Osteoblast (primary cell): Measurements from ENCODE around the gene JPH2. TPM values are rescaled to one million over a fixed set of nuclear protein-coding genes. Genes with fewer than 3 reads are reported as not detected.
A peak's percentile ranks its signal among the peaks of the same experiment; 100 is the strongest.

Source experiments
- DNase-seq: peaks from one replicate; pipeline ENCODE4 v3.0.0; 2011; ENCODE audit warnings: low spot score, mixed read lengths; ENCODE audit not compliant: insufficient read length; ENCODE audit errors: missing footprints
- H2AFZ ChIP-seq: 2 replicates; pipeline ENCODE4 v1.6.0; 2011; ENCODE audit warnings: mild to moderate bottlenecking, low read length
- H3K27ac ChIP-seq: 2 replicates; pipeline ENCODE4 v1.5.1; 2011; ENCODE audit warnings: mild to moderate bottlenecking, low read depth, low read length, moderate library complexity
- H3K27me3 ChIP-seq: 2 replicates; pipeline ENCODE4 v1.6.0; 2012; ENCODE audit warnings: mild to moderate bottlenecking, control low read depth, inconsistent platforms, low read length, moderate library complexity; ENCODE audit not compliant: insufficient read depth
- H3K36me3 ChIP-seq: 2 replicates; pipeline ENCODE4 v1.5.1; 2011; ENCODE audit warnings: mild to moderate bottlenecking, low read length, control low read depth, moderate library complexity; ENCODE audit not compliant: insufficient read depth
- H3K4me1 ChIP-seq: 2 replicates; pipeline ENCODE4 v1.5.1; 2011; ENCODE audit warnings: mild to moderate bottlenecking, low read length, control low read depth, moderate library complexity; ENCODE audit not compliant: insufficient read depth
- H3K4me2 ChIP-seq: 2 replicates; pipeline ENCODE4 v1.6.0; 2011; ENCODE audit warnings: mild to moderate bottlenecking, low read length; ENCODE audit not compliant: insufficient read depth
- H3K4me3 ChIP-seq: fragments of 200-600 bp; sonication (generic); 3 replicates; pipeline ENCODE4 v1.5.1; 2012; ENCODE audit warnings: mild to moderate bottlenecking, low read length, inconsistent platforms; ENCODE audit not compliant: insufficient read depth
- H3K79me2 ChIP-seq: 2 replicates; pipeline ENCODE4 v1.6.0; 2012; ENCODE audit warnings: mild to moderate bottlenecking, low read length, control low read depth, inconsistent platforms; ENCODE audit not compliant: insufficient read depth
- H3K9me3 ChIP-seq: 2 replicates; pipeline ENCODE4 v1.5.1; 2011; ENCODE audit warnings: low read depth, low read length, control low read depth
- H4K20me1 ChIP-seq: 2 replicates; pipeline ENCODE4 v1.6.0; 2012; ENCODE audit warnings: mild to moderate bottlenecking, low read length, control low read depth; ENCODE audit not compliant: insufficient read depth
- CTCF ChIP-seq: IDR thresholded peaks from 2 replicates; pipeline ENCODE4 v1.5.1; 2011; ENCODE audit warnings: mild to moderate bottlenecking, low read depth, low read length, moderate library complexity; ENCODE audit errors: extremely low read depth
- total RNA-seq: library from RNA; depleted of rRNA; stranded (reverse); fragments of >200 nt; gene quantifications from 2 replicates; pipeline ENCODE4 v1.2.3, GENCODE V29; 2012

The JPH2 gene
- total RNA-seq, 1 donor = 2.2 TPM

GRCh38 chr20:44171775-44172571, 15.0 kb downstream of the JPH2 start:
- Histone ChIP-seq H2AFZ (no peak overlapping the region), H3K4me2 (no peak overlapping the region), H3K9me3 (no peaks in the 10 kb centered on the region), H3K27ac (no peak overlapping the region), H3K79me2 (no peaks in the 10 kb centered on the region), H3K4me1 (peaks cover 4% of the 10 kb centered on the region), H3K27me3 (peaks cover 8% of the 10 kb centered on the region), H4K20me1 (no peaks in the 10 kb centered on the region), H3K4me3 (no peak overlapping the region), H3K36me3 (no peaks in the 10 kb centered on the region)
- TF ChIP-seq CTCF = no peak
- DNase-seq = no peak

DNA sequence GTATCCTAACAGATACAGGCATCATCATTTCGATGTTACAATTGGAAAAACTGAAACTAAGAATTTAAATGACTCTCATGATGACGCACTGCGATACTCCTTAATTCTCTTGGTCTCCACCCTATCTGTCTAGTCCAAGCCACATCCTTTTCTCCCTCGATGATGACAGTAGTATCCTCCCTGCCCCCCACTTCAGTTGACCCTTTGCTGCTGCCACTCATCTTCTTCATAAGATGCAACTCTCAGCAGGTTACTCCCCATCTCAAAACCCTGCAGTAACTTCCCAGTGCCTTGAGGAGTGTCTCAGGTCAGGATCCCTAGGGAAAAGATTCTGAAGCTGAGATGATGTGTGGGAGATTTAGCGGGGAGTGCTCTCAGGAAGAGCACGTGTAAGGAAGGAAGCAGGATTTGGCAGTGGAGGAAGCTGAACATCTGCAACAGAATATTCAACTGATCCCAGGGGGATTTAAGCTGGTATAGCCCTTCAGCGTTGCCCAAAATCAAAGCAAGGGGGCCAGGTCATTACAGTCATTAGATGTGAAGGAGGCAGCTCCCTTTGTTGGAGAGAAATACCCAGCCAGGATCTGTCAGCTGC, 16.1 kb downstream of the JPH2 start:
- Histone ChIP-seq H3K9me3 (no peaks in the 10 kb centered on the region), H3K79me2 (no peaks in the 10 kb centered on the region), H3K4me2 (peak overlapping the region; percentile 54), H4K20me1 (no peaks in the 10 kb centered on the region), H3K4me1 (peaks cover 10% of the 10 kb centered on the region), H3K27me3 (peaks cover 8% of the 10 kb centered on the region), H3K27ac (no peak overlapping the region), H3K36me3 (no peaks in the 10 kb centered on the region), H3K4me3 (no peak overlapping the region), H2AFZ (no peak overlapping the region)
- DNase-seq = no peak
- no peak for TF ChIP-seq CTCF

GRCh38 chr20:44167736-44168135, 19.3 kb downstream of the JPH2 start:
- no peaks in the 10 kb centered on the region for H3K79me2 ChIP-seq
- H3K36me3 ChIP-seq = no peaks in the 10 kb centered on the region
- H3K27ac ChIP-seq = no peak overlapping the region
- H3K4me1 ChIP-seq = peaks cover 11% of the 10 kb centered on the region
- no peaks in the 10 kb centered on the region for H3K9me3 ChIP-seq
- H3K27me3 ChIP-seq = peaks cover 17% of the 10 kb centered on the region
- no peak overlapping the region for H3K4me3 ChIP-seq
- no peak overlapping the region for H3K4me2 ChIP-seq
- H4K20me1 ChIP-seq = no peaks in the 10 kb centered on the region
- TF ChIP-seq CTCF = no peak
- no peak for DNase-seq
- H2AFZ ChIP-seq = no peak overlapping the region

DNA sequence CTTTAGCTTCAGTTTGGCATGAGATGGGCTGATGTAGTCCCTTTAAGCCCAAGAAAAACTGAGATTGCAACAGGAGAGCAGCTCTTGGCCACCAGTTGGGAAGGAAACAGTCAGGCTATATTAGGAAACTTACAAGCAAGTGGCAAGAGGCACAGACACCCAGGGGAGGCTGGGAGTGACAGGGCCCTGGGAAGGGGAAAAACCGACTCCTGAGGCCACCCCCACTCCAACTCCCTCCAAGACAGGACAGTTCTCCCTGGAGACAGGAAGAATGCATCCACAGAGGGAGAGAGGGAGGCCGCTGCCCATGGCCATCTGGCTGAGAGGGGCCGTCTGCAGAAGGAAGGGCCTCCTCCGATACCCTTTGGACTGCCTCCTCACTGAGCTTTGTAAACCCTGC, 20.5 kb downstream of the JPH2 start:
- Histone ChIP-seq H3K36me3 (no peaks in the 10 kb centered on the region), H3K9me3 (no peaks in the 10 kb centered on the region), H3K4me3 (no peak overlapping the region), H3K79me2 (no peaks in the 10 kb centered on the region), H4K20me1 (no peaks in the 10 kb centered on the region), H3K4me1 (peaks cover 11% of the 10 kb centered on the region), H3K4me2 (no peak overlapping the region), H3K27me3 (peaks cover 17% of the 10 kb centered on the region), H3K27ac (no peak overlapping the region), H2AFZ (peak overlapping the region; percentile 49)
- no peak for DNase-seq
- TF ChIP-seq CTCF = no peak
